Mesangial cell (primary cell): ENCODE results near the gene MYD88. TPM values are rescaled to one million over a fixed set of nuclear protein-coding genes. Genes with fewer than 3 reads are reported as not detected.

Source experiments
- total RNA-seq: library from RNA; depleted of rRNA; stranded (reverse); fragments of >200 nt; gene quantifications from 2 replicates; pipeline ENCODE4 v1.2.3, GENCODE V29; 2015

Gene MYD88
- total RNA-seq = 26.2 and 34.0 TPM in 2 replicates

DNA sequence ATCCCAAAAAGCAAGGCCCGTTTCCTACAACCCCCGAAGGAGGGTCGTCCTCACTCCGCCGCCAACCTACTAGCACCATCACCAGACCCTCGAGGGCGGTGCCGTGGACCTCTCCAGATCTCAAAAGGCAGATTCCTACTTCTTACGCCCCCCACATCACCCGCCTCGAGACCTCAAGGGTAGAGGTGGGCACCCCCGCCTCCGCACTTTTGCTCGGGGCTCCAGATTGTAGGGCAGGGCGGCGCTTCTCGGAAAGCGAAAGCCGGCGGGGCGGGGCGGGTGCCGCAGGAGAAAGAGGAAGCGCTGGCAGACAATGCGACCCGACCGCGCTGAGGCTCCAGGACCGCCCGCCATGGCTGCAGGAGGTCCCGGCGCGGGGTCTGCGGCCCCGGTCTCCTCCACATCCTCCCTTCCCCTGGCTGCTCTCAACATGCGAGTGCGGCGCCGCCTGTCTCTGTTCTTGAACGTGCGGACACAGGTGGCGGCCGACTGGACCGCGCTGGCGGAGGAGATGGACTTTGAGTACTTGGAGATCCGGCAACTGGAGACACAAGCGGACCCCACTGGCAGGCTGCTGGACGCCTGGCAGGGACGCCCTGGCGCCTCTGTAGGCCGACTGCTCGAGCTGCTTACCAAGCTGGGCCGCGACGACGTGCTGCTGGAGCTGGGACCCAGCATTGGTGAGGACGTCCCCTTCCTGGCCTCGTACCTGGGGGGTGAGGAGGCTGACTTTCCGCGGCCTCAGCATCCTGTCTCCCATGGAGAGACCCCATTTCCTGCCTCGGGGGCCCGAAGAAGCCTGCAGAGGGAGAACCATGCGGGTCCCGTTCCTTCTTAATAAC, at the start of gene MYD88:
TSS of gene MYD88 (plus strand) at position 313 of the 842 bp plus-strand sequence. CDS start at position 353, 40 bp downstream.

DNA sequence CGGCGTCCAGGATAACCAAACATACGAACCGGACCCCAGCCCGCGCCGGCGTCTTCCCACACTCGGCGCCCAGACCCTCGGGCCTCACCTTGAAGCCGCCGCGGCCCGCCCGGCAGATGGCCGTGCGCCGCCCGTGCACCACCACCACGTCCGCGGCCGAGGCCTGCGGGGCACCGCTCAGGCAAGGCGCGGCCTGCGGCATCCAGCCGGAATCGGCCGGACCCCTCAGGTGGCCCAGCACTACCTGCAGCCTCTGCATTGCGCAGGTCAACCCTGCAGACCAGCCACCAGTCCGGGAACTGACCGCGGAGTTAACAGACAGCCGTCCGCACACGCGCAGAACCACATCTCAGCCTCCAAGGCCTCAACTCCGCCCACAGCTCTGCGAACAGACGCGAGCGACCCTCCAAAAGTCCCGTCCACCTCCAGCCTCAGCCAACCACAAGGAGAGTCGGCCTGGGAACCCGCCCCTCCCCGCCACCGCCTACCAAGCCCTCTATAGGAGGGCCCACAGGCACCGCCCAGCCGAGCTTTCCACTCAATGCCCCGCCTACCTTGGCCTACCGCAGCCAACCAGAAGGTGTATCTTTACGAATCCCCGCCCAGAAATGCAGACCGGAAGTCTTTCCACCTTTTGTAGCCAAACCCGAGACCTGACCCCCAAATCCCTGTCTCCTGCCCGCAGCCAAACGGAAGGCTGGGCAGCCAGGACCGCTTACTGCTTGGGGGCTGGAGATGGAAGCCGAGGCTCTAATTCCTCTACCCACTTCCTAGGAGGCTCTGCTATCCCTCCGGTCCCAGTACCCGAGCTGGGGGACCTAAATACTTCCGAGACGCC, 1.5 kb upstream of the MYD88 start, which contains the start of gene ACAA1:
TSS of gene ACAA1 (minus strand) at position 351 of the 838 bp plus-strand sequence. CDS start at position 259, 92 bp downstream.

DNA sequence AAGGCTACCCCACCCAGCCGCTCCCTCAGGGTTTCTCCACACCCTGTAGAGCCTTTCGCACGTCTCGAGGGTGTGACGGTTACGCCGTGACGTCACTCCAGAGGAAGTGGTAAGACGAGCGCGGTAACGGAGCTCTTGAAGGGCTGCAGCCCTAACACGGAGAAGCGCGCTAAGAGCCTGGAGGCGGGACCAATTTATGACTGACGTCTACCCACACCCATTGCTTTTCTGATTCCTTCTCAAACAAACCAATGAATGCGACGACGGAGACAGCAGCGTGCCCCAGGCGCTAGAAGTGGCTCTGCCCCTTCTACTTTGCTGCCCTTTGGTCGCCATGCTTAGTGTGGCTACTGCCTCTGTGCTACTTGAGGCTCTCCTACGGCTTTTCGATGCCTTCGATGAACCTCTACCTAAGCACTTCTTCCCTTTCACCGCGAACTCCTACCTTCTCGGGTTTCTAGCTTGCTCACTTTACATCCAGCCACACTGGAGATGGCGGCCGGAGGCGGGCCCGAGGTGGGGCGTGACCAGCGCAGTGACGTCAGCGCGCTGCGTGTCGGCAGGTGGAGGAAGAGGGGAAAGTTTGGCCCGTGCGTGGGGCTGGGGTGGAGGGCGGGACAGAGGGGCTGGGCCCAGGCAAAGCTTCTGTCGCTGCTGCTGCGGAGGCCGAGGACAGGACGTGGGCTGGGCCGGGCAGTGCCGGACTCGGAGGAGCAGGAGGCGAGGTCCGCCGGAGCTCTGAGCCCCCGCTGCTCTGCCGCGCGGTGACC, 26.7 kb downstream of the MYD88 start, which contains the start of gene OXSR1:
TSS of gene OXSR1 (plus strand) at position 586 of the 770 bp plus-strand sequence. CDS start 340 bp downstream, outside the sequence.

Other genes starting within 250 kb of the MYD88 start
- 3.9 and 8.7 TPM in 2 replicates for gene VILL, start 147.9 kb upstream of the MYD88 start, total RNA-seq
- 13.2 and 22.9 TPM in 2 replicates for gene PLCD1, start 109.0 kb upstream of the MYD88 start, total RNA-seq
- 0.13 TPM in 1 of 2 replicates, not detected in the other for gene DLEC1, start 99.5 kb upstream of the MYD88 start, total RNA-seq
- gene ACAA1, start 1.5 kb upstream of the MYD88 start, total RNA-seq = 43.3 and 64.4 TPM in 2 replicates
- gene OXSR1, start 26.9 kb downstream of the MYD88 start, total RNA-seq = 20.2 and 31.4 TPM in 2 replicates
- 0.13 and 0.16 TPM in 2 replicates for gene SLC22A13, start 127.2 kb downstream of the MYD88 start, total RNA-seq
- gene SLC22A14, start 143.6 kb downstream of the MYD88 start, total RNA-seq = 0.16 and 0.25 TPM in 2 replicates
- 1.0 and 2.0 TPM in 2 replicates for gene XYLB, start 208.1 kb downstream of the MYD88 start, total RNA-seq